Stomach smooth muscle (tissue), 2 donors: ENCODE results near the gene RAB3C.

ENCODE experiments used
- H3K27ac ChIP-seq: one replicate; pipeline ENCODE4 v1.7.0; 2013; ENCODE audit warnings: mild to moderate bottlenecking, low read length, inconsistent platforms
- H3K27me3 ChIP-seq, 2 donors: one replicate each; pipeline ENCODE4 v1.7.0; 2013; ENCODE audit warnings: low read length in 2 of 2; ENCODE audit not compliant: insufficient read depth in 2 of 2, control insufficient read depth in 1 of 2
- H3K36me3 ChIP-seq, 2 donors: one replicate each; pipeline ENCODE4 v1.7.0; 2013; ENCODE audit warnings: low read length in 2 of 2; ENCODE audit not compliant: control insufficient read depth in 2 of 2, insufficient read depth in 2 of 2
- H3K4me1 ChIP-seq: one replicate; pipeline ENCODE4 v1.7.0; 2013; ENCODE audit warnings: low read length; ENCODE audit not compliant: control insufficient read depth, insufficient read depth
- H3K4me3 ChIP-seq, 2 donors: one replicate each; pipeline ENCODE4 v1.7.0; 2013; ENCODE audit warnings: low read length in 2 of 2
- H3K9ac ChIP-seq, 2 donors: one replicate each; pipeline ENCODE4 v1.7.0; 2013; ENCODE audit warnings: low read length in 2 of 2, mild to moderate bottlenecking in 1 of 2
- H3K9me3 ChIP-seq, 2 donors: one replicate each; pipeline ENCODE4 v1.7.0; 2013; ENCODE audit warnings: low read length in 2 of 2; ENCODE audit not compliant: control insufficient read depth in 2 of 2
- donor health status: healthy.
- donor health status: Pancreatic carcinoma.

Gene RAB3C

DNA sequence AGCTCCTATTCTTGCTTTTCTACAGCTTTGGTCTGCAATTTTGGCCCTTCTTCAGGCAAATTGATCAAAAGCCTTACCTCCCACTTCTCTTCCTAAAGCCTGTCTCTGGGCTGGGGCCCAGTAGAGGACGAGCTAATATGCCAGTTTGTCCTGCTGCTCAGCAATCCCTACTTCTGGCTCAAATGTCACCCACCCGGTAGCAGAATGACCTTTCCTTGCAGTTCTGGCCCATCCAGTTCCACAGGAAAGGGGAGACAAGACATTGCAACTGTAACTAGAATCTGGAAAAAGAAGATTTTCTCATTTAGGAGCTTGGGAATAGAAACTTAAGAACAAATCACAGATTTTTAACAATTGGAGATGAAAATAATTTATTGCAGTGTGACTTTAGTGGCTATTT, 261.5 kb downstream of the RAB3C start:
- Histone ChIP-seq H3K27me3 (no peaks in the 10 kb centered on the region), H3K9me3 (peaks cover 0 to 11% of the 10 kb centered on the region in 2 donors), H3K36me3 (no peaks in the 10 kb centered on the region), H3K4me1 (no peaks in the 10 kb centered on the region), H3K27ac (no peak overlapping the region), H3K4me3 (no peak overlapping the region), H3K9ac (no peak overlapping the region)

GRCh38 chr5:58847041-58847440, 264.2 kb downstream of the RAB3C start:
- Histone ChIP-seq H3K4me3 (no peak overlapping the region), H3K36me3 (no peaks in the 10 kb centered on the region), H3K4me1 (no peaks in the 10 kb centered on the region), H3K9ac (no peak overlapping the region), H3K27me3 (no peaks in the 10 kb centered on the region), H3K27ac (no peak overlapping the region), H3K9me3 (no peaks in the 10 kb centered on the region)

DNA sequence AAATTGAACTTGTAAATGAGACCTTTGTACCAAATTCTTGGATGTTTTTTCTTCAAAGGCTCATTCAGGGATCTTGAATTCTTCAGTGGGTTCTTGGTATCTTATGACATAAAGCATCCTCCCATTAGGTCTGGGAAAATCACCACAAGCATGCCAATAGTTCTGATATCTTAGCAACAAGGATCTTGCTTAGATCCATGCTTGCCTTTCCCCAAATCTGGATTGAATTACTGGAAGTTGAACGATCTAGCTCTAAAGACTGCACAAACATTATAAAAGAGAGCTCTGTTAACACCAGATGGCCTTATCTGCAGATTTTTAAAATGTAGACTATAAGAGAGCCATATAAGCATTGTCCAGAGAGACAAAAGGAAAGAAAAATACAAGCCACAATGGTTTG, 266.3 kb downstream of the RAB3C start:
- H3K9ac ChIP-seq: no peak overlapping the region
- H3K36me3 ChIP-seq: no peaks in the 10 kb centered on the region
- no peak overlapping the region for H3K27ac ChIP-seq
- no peaks in the 10 kb centered on the region for H3K27me3 ChIP-seq
- no peak overlapping the region for H3K4me3 ChIP-seq
- no peaks in the 10 kb centered on the region for H3K4me1 ChIP-seq
- no peaks in the 10 kb centered on the region for H3K9me3 ChIP-seq

DNA sequence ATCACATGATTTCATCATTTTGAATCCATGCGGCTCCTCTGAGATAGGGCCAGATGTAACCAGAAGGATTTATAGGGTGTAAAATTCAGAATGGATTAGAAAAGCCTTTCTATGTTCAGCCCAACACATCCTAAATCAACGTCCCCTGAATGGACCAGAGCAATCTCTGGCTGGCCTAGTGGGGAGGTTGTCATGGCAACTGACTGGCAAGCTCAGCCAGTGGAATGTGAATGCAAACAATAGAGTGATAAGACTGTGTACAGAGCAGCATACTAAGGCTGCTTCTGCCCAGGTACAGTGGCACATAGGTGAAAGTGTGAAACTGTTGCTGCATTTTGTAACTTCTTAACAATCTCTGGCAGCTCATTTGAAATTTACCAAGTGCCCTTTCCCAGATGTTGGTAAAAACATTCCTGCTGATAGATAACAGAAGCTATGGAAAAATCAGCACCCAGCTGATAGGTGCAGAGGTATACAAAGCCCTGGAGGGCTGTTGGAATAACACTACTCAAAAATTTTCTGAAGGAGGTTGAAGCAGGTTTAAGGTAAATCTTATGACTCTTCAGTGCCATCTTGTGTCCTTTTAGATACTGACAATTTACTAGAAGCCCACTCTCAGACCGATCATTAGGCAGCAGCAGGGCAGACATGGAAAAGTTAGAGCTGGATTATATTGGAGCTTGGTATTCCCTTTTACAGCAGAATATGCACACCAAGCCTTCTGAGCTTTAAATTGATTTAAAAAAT, 267.2 kb downstream of the RAB3C start:
- Histone ChIP-seq H3K4me3 (no peak overlapping the region), H3K27ac (no peak overlapping the region), H3K27me3 (no peaks in the 10 kb centered on the region), H3K9ac (no peak overlapping the region), H3K4me1 (no peaks in the 10 kb centered on the region), H3K36me3 (no peaks in the 10 kb centered on the region), H3K9me3 (no peaks in the 10 kb centered on the region)

DNA sequence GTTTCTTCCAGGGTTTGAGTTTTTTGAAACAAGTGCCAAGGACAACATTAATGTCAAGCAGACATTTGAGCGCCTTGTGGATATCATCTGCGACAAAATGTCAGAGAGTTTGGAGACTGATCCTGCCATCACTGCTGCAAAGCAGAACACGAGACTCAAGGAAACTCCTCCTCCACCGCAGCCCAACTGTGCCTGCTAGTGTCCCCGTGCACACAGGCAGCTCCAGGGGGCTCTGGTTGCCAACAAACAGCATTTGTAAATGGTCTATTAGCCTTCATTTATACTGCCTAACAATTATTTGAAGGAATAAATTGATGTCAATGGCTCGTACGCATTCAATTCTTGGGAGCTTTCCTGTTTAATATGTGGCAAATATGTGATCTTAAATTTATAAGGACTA, 268.3 kb downstream of the RAB3C start:
- no peaks in the 10 kb centered on the region for H3K36me3 ChIP-seq
- H3K4me3 ChIP-seq: no peak overlapping the region
- H3K9ac ChIP-seq: no peak overlapping the region
- no peak overlapping the region for H3K27ac ChIP-seq
- H3K9me3 ChIP-seq: no peaks in the 10 kb centered on the region
- H3K27me3 ChIP-seq: no peaks in the 10 kb centered on the region
- no peaks in the 10 kb centered on the region for H3K4me1 ChIP-seq

- Histone ChIP-seq H3K27ac (no peak overlapping the region), H3K4me3 (no peak overlapping the region), H3K9ac (no peak overlapping the region), H3K27me3 (no peaks in the 10 kb centered on the region), H3K36me3 (no peaks in the 10 kb centered on the region), H3K4me1 (no peaks in the 10 kb centered on the region), H3K9me3 (no peaks in the 10 kb centered on the region)
Measured at GRCh38 chr5:58851571-58851970, 268.7 kb downstream of the RAB3C start.

- H3K9me3 ChIP-seq: no peaks in the 10 kb centered on the region
Measured at GRCh38 chr5:58852566-58852965, 269.7 kb downstream of the RAB3C start.

GRCh38 chr5:58854441-58854840, 271.6 kb downstream of the RAB3C start:
- no peaks in the 10 kb centered on the region for H3K27me3 ChIP-seq
- no peak overlapping the region for H3K27ac ChIP-seq
- H3K36me3 ChIP-seq: no peaks in the 10 kb centered on the region
- H3K9me3 ChIP-seq: no peaks in the 10 kb centered on the region
- H3K4me3 ChIP-seq: no peak overlapping the region
- no peak overlapping the region for H3K9ac ChIP-seq
- no peaks in the 10 kb centered on the region for H3K4me1 ChIP-seq

More at GRCh38 chr5:58852566-58852965, 269.7 kb downstream of the RAB3C start:
- Histone ChIP-seq H3K36me3 (no peaks in the 10 kb centered on the region), H3K4me3 (no peak overlapping the region), H3K4me1 (no peaks in the 10 kb centered on the region), H3K9ac (no peak overlapping the region), H3K27ac (no peak overlapping the region), H3K27me3 (no peaks in the 10 kb centered on the region)

- Histone ChIP-seq H3K4me3 (no peak overlapping the region), H3K4me1 (no peaks in the 10 kb centered on the region), H3K36me3 (no peaks in the 10 kb centered on the region), H3K9me3 (no peaks in the 10 kb centered on the region), H3K27ac (no peak overlapping the region), H3K27me3 (no peaks in the 10 kb centered on the region), H3K9ac (no peak overlapping the region)
Measured at GRCh38 chr5:58855851-58856739, 273.2 kb downstream of the RAB3C start.

DNA sequence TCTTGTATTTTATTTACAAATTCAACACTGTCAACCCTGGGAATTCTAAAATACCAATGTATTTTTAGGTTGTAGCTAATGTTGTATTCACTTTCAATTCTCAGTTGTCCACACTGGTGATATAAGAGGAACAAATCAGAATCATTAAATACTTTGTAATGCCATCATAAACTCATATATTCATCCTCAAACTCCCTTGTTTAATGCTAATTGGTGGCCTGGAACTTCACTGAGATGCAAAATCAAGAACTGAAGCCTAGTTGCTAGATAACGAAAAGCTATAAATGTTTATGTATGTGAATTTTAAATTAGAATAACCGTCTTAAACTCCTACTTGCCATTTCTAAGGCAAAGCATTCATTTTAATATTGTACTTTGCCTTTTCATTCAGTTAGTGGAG, 274.7 kb downstream of the RAB3C start:
- no peaks in the 10 kb centered on the region for H3K27me3 ChIP-seq
- no peaks in the 10 kb centered on the region for H3K9me3 ChIP-seq
- no peak overlapping the region for H3K27ac ChIP-seq
- no peaks in the 10 kb centered on the region for H3K36me3 ChIP-seq
- no peak overlapping the region for H3K4me3 ChIP-seq
- no peak overlapping the region for H3K9ac ChIP-seq
- no peaks in the 10 kb centered on the region for H3K4me1 ChIP-seq

DNA sequence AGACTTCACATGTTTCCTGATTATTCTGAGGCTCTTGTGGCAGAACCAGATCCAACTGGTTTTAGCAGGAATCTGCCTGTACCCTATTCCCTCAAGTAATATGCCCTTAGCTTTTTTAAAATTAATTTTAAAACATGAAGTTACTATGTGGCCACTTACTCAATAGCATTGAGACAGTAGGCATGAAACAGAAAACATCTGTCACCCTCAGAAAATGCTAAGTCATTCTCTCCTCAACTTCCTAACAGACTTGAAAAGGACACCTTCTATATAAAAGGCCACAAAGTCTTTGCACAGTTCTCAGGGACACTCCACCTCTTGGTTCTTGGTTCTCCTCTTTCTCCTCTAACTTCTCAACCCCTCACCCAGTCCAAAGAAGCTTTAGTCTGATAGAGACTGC, 277.8 kb downstream of the RAB3C start:
- H3K9ac ChIP-seq: no peak overlapping the region
- no peaks in the 10 kb centered on the region for H3K4me1 ChIP-seq
- H3K27me3 ChIP-seq: no peaks in the 10 kb centered on the region
- no peaks in the 10 kb centered on the region for H3K36me3 ChIP-seq
- no peaks in the 10 kb centered on the region for H3K9me3 ChIP-seq
- H3K27ac ChIP-seq: no peak overlapping the region
- H3K4me3 ChIP-seq: no peak overlapping the region
